DMS53 treated with DMSO at 0.1 percent for 48 hours (cell line): ENCODE measurements around the gene LAMC3.
"Not testable (repeated sequence)": the region's sequence is repeated elsewhere in the genome, so short reads cannot be mapped to it uniquely, and the experiment has no call there.

Experiments
- DNase-seq: peaks from one replicate; lab custom pipeline; 2025; ENCODE audit not compliant: unreplicated experiment; lab: John Stamatoyannopoulos, UW

LAMC3 gene

GRCh38 chr9:131028221-131028884 is 19.4 kb downstream of the LAMC3 start:
- no peak for DNase-seq

GRCh38 chr9:131028931-131029573 is 20.1 kb downstream of the LAMC3 start:
- no peak for DNase-seq

GRCh38 chr9:131029574-131029952 is 20.6 kb downstream of the LAMC3 start:
- DNase-seq, result no peak

- DNase-seq, result no peak
Measured at GRCh38 chr9:131030239-131031004, 21.4 kb downstream of the LAMC3 start.

- no peak for DNase-seq
Measured at GRCh38 chr9:131031005-131031641, 22.1 kb downstream of the LAMC3 start.

GRCh38 chr9:131031642-131032005 is 22.6 kb downstream of the LAMC3 start:
- no peak for DNase-seq

- DNase-seq, result no peak
Measured at GRCh38 chr9:131032384-131032783, 23.4 kb downstream of the LAMC3 start.

DNA sequence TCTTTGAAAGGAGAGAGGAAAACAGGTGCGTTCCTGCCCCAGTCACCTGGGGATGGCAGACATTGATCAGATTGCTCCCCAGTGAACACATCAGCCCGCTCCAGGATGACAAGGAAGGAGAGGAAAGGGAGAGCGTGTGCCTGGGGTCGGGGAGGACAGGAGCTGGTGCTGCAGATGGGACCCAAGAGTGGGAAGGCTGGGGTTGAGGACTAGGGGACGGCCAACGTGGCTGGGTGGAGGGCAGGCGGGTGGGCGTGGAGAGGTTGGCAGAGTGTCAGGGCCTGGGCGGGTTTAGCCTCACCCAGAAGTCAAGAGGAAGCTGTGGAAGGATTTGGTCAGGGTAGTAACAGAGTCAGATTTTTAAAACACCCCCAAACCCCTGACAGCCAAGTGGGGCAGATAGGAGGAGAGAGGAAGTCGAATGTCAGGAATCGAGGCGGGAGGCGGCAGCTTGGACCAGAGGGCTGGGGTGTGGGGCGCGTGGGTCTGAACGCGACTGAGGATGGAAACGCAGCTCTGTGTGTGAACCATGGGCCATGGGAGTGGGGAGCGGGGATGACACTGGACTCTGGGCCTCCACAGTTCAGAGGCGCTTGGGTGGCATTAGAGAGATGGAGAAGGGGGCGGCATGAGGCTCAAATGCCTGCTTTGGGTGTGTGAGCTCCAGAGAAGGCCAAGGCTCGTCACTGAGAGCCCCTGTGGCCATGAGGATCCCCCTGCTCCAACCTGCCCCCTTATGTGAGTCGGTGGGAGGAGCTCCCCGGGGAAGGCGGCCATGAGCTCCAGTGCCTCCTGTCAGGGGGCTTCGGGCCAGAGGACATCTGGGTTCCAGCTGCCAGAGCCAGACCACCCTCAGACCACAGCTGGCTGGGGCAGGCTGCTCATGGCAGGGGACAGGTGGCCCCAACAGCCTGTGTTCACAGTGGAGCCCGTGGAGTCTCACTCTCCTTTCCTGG is 24.6 kb downstream of the LAMC3 start:
- DNase-seq, result no peak

- no peak for DNase-seq
Measured at GRCh38 chr9:131034268-131034667, 25.3 kb downstream of the LAMC3 start.

DNA sequence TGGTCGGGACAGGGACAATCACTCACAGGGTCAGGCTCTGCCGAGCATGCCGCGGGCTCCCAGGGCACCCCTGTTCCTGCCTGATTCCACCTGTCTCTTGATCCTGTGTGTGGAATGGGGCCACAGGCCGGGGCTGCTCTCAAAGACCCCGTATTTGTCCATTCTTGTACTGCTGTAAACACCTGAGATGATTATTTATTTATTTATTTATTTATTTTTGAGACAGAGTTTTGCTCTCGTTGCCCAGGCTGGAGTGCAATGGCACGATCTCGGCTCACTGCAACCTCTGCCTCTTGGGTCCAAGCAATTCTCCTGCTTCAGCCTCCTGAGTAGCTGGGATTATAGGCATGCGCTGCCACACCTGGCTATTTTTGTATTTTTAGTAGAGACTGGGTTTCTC is 25.8 kb downstream of the LAMC3 start:
- DNase-seq, result not testable (repeated sequence)

- no peak for DNase-seq
Measured at GRCh38 chr9:131035548-131035947, 26.6 kb downstream of the LAMC3 start.

- DNase-seq, result no peak
Measured at GRCh38 chr9:131036071-131036470, 27.1 kb downstream of the LAMC3 start.

- DNase-seq, result no peak
Measured at GRCh38 chr9:131036529-131037334, 27.8 kb downstream of the LAMC3 start.

DNA sequence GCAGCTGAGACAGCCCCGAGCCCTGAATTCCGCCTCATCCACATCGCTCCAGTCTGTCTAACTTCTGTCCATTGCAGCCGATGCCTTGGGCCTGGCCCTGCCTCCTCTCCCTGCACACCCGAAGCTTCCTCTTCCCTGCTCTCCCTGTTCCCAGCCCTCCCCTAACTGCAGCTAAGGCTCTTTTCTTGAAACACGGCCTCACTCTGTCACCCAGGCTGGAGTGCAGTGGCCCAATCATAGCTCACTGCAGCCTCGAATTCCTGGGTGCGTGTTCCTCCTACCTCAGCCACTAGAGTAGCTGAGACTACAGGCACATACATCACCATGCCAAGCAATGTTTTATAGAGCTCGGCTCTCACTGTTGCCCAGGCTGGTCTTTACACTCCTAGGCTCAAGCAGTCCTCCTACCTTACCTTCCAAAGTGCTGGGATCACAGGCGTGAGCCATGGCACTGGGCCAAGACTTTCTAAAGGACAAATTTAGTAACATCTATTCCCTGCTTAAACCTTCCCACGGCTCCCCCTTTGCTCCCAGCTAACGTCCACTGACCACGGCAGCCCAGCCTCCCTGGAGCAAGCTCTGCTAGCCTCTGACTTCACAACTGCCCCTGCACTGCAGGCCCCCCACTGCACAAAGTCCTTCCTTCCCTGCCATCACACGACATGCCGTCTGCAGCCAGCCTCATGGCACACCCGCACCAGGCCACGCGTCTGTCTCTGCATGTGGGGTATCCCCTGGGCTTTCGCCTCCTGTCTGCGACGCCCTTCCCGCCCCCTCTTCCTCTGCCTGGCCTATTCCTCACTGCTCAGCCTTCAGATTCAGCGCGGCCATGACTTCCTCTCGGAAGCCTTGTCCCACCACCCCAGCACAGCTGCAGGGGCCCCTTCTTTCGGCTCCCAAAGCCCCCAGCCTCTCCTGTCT is 28.6 kb downstream of the LAMC3 start:
- no peak for DNase-seq

GRCh38 chr9:131038256-131039128 is 29.5 kb downstream of the LAMC3 start:
- no peak for DNase-seq

DNA sequence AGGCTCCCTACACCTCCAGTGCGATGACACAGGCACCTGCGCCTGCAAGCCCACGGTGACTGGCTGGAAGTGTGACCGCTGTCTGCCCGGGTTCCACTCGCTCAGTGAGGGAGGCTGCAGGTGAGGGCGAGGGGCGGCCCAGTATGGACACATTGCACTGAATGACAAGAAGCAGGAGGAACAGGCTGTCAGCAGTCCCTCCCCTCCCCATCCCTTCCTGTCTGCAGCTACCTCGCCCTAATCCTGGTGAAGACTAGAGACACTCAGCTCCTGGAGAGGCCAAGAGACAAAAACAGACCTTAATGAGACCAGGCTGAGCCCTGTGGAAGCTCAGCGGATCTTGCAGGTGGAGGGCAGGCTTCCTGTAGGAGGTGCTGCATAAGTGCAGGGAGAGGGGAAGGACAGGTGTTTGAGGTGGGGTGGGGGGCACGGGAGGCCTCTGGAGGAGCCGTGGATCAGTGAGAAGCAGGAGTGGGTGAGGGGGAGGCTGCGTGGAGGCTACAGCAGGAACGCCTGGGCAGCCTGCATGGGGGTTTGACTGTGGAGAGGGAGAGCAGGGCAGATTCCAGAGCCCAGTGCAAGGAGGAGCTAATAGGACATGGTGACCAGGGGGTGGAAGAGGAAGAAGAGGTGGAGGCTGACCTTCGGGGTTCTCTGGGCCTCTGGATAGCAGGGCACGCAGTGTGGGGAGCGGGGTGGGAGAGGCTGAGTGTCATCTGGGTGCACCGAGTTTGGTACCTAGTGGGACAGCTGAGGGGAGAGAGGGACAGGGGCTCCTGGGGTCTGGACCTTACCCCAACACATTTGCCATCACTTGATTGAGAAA is 30.4 kb downstream of the LAMC3 start:
- no peak for DNase-seq

GRCh38 chr9:131042666-131043065 is 33.7 kb downstream of the LAMC3 start:
- DNase-seq, result no peak
